Activated CD4-positive, alpha-beta T cell treated with anti-CD3 and anti-CD28 coated beads, Interleukin-2, amount 50 U/mL, for 16 hours (primary cell): ENCODE data around the gene COPS7B.

ENCODE experiments used
- DNase-seq: peaks from one replicate; pipeline ENCODE4 v3.0.0-alpha.2; 2020

Gene COPS7B

GRCh38 chr2:231786917-231787292, 660 bp downstream of the COPS7B start:
- DNase-seq: no peak

GRCh38 chr2:231791107-231791506, 4.9 kb downstream of the COPS7B start:
- DNase-seq: no peak

- DNase-seq: no peak
Measured at GRCh38 chr2:231794383-231794782, 8.1 kb downstream of the COPS7B start.

- DNase-seq: no peak
Measured at GRCh38 chr2:231795525-231796327, 9.5 kb downstream of the COPS7B start.

GRCh38 chr2:231800493-231801091, 14.3 kb downstream of the COPS7B start:
- peak; percentile 50 for DNase-seq

- DNase-seq: no peak
Measured at GRCh38 chr2:231803501-231804138, 17.4 kb downstream of the COPS7B start.

- DNase-seq: no peak
Measured at GRCh38 chr2:231807020-231807419, 20.8 kb downstream of the COPS7B start.

GRCh38 chr2:231810905-231811304, 24.7 kb downstream of the COPS7B start:
- no peak for DNase-seq

GRCh38 chr2:231816327-231817026, 30.2 kb downstream of the COPS7B start:
- no peak for DNase-seq

GRCh38 chr2:231819447-231820042, 33.3 kb downstream of the COPS7B start:
- DNase-seq: no peak

- no peak for DNase-seq
Measured at GRCh38 chr2:231820786-231821303, 34.6 kb downstream of the COPS7B start.

GRCh38 chr2:231821908-231822307, 35.7 kb downstream of the COPS7B start:
- DNase-seq: no peak

- no peak for DNase-seq
Measured at GRCh38 chr2:231853105-231853504, 66.9 kb downstream of the COPS7B start.

GRCh38 chr2:231854616-231855125, 68.4 kb downstream of the COPS7B start:
- no peak for DNase-seq

- no peak for DNase-seq
Measured at GRCh38 chr2:231856959-231857358, 70.7 kb downstream of the COPS7B start.
